Ammon's horn (tissue), 1 donor: ENCODE data around the gene CSNK1E.
"Not testable (repeated sequence)": the region's sequence is repeated elsewhere in the genome, so short reads cannot be mapped to it uniquely, and the experiment has no call there.

Experiments used
- DNase-seq: peaks from one replicate; pipeline ENCODE4 v3.0.0-alpha.2; 2016; ENCODE audit warnings: low spot score

The CSNK1E gene

GRCh38 chr22:38317122-38317994 lies at the start of gene CSNK1E:
TSS of gene CSNK1E (minus strand) at chr22:38317433. CDS start at chr22:38314157, 3,276 bp downstream.
- DNase-seq: peak; percentile 80

GRCh38 chr22:38365829-38366228 lies 48.6 kb upstream of the CSNK1E start:
- not testable (repeated sequence) for DNase-seq

GRCh38 chr22:38365174-38365573 lies 47.9 kb upstream of the CSNK1E start:
- not testable (repeated sequence) for DNase-seq

- not testable (repeated sequence) for DNase-seq
Measured at GRCh38 chr22:38360560-38360959, 43.3 kb upstream of the CSNK1E start.

- not testable (repeated sequence) for DNase-seq
Measured at GRCh38 chr22:38359817-38360216, 42.6 kb upstream of the CSNK1E start.

GRCh38 chr22:38357971-38358370 lies 40.7 kb upstream of the CSNK1E start:
- DNase-seq: not testable (repeated sequence)

GRCh38 chr22:38355275-38355674 lies 38.0 kb upstream of the CSNK1E start:
- DNase-seq: no peak

GRCh38 chr22:38353701-38354100 lies 36.5 kb upstream of the CSNK1E start:
- no peak for DNase-seq

- peak; percentile 54 for DNase-seq
Measured at GRCh38 chr22:38353142-38353629, 36.0 kb upstream of the CSNK1E start.

- DNase-seq: no peak
Measured at GRCh38 chr22:38352436-38352835, 35.2 kb upstream of the CSNK1E start.

GRCh38 chr22:38350444-38351359 lies 33.5 kb upstream of the CSNK1E start:
- no peak for DNase-seq

GRCh38 chr22:38348751-38349496 lies 31.7 kb upstream of the CSNK1E start:
- no peak for DNase-seq

GRCh38 chr22:38347944-38348750 lies 30.9 kb upstream of the CSNK1E start:
- DNase-seq: no peak

- no peak for DNase-seq
Measured at GRCh38 chr22:38347181-38347943, 30.1 kb upstream of the CSNK1E start.

GRCh38 chr22:38346506-38346905 lies 29.3 kb upstream of the CSNK1E start:
- DNase-seq: no peak

- DNase-seq: no peak
Measured at GRCh38 chr22:38345782-38346181, 28.5 kb upstream of the CSNK1E start.

GRCh38 chr22:38339893-38340292 lies 22.7 kb upstream of the CSNK1E start:
- DNase-seq: not testable (repeated sequence)

- DNase-seq: no peak
Measured at GRCh38 chr22:38338772-38339379, 21.6 kb upstream of the CSNK1E start.

- no peak for DNase-seq
Measured at GRCh38 chr22:38336699-38337098, 19.5 kb upstream of the CSNK1E start.

- DNase-seq: no peak
Measured at GRCh38 chr22:38335077-38335476, 17.8 kb upstream of the CSNK1E start.
